Stimulated activated CD4-positive, alpha-beta T cell treated with anti-CD3 and anti-CD28 coated beads, TNF-alpha, amount 100 ng/mL, for 24 hours (primary cell): ENCODE measurements around the gene CDKN3.
"Not testable (repeated sequence)": the region's sequence is repeated elsewhere in the genome, so short reads cannot be mapped to it uniquely, and the experiment has no call there.

Source experiments
- DNase-seq, 3 experiments: peaks; one replicate each; pipeline ENCODE4 v3.0.0-alpha.2; 2020; ENCODE audit warnings: low read depth in 3 of 3

The CDKN3 gene

DNA sequence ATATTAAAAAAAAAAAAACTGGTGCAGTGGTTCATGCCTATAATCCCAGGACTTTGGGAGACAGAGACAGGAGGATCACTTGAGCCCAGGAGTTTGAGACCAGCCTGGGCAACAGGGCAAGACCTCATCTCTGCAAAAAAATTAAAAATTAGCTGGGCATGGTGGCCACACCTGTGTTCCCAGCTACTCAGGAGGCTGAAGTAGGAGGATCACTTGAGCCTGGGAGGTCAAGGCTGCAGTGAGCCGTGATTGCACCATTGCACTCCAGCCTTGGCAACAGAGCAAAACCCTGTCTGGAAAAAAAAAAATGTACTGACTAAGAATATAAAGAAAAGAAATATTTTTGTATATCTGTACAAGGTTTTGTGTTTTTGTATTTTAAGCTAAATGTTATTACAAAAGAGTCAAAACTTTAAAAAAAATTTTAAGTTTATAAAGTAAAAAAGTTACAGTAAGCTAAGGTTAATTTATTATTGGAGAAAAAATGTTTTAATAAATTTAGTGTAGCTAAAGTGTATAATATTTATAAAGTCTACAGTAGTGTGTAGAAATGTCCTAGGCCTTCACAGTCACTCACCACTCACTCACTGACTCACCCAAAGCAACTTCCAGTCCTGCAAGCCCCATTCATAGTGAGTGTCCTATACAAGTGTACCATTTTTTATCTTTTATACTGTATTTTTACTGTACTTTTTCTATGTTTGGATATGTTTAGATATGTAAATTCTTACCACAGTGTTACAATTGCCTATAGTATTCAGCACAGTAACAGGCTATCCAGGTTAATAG lies 60.2 kb downstream of the CDKN3 start:
- not testable (repeated sequence) for DNase-seq

DNA sequence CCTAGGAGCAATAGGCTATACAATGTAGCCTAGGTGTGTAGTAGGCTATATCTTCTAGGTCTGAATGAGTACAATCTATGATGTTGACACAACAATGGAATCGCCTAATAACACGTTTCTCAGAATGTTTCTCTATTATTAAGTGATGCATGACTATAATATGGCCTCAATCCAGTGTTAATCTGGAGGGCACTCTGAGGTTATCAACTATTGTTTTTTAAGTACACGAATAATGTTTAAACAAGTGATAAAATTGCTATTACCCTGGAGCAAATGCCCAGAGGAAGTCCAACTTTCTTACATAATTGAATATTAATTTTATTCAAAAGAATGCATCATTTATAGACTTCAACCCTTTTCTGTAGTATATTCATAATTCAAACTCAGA lies 60.8 kb downstream of the CDKN3 start:
- no peak for DNase-seq

DNA sequence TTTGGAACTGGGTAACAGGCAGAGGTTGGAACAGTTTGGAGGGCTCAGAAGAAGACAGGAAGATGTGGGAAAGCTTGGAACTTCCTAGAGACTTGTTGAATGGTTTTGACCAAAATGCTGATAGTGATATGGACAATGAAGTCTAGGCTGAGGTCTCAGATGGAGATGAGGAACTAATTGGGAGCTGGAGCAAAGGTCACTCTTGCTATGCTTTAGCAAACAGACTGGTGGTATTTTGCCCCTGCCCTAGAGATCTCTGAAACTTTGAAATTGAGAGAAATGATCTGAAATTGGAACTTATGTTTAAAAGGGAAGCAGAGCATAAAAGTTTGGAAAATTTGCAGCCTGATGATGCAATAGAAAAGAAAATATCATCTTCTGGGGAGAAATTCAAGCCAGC lies 61.7 kb downstream of the CDKN3 start:
- not testable (repeated sequence) for DNase-seq

DNA sequence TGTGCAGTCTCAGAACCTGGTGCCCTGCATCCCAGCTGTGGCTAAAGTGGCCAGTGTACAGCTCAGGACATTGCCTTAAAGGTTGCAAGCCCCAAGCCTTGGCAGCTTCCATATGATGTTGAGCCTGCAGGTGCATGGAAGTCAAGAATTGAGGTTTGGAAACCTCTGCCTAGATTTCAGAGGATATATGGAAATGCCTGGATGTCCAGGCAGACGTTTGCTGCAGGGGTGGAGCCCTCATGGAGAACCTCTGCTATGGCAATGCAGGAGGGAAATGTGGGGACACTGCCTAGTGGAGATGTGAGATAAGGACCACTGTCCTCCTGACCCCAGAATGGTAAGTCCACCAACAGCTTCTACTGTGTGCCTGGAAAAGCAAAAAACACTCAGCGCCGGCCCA lies 62.3 kb downstream of the CDKN3 start:
- no peak for DNase-seq

DNA sequence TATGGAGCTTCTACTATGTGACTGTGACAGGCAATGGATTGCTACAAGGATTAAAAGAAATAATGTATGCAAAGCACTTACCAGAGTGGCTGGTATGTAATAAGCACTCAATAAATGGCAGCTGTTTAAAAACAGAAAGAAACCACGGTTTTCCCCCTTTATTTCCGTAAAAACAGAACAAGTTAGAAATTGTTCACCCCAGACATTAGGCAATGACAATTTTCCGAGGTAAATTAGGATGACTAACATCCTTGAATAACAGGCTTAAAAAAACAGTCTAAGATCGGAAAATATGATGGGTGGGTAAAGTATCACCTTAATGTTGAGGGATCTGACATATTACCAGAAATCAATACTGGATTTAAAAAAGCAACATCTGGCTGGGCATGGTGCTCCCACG lies 65.2 kb downstream of the CDKN3 start:
- no peak for DNase-seq

DNA sequence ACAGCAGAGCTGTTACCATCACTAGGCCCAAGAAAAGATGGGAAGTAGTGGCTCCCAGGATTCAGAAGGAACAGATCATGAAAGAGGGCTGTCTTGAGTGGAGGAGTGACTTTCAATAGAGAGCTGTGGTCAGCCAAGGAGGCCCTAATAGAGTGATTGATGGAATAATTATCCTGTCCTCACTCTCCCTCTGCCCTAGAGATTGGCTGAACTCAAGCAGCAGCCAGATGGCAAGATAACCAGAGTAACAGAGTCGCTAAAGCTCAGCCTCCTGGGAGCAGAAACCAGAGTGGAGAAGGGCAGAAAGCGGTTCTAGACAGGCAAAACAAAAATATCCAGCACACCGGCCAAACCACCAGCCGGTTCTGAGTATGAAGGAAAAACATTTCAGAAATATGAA lies 68.8 kb downstream of the CDKN3 start:
- no peak for DNase-seq

DNA sequence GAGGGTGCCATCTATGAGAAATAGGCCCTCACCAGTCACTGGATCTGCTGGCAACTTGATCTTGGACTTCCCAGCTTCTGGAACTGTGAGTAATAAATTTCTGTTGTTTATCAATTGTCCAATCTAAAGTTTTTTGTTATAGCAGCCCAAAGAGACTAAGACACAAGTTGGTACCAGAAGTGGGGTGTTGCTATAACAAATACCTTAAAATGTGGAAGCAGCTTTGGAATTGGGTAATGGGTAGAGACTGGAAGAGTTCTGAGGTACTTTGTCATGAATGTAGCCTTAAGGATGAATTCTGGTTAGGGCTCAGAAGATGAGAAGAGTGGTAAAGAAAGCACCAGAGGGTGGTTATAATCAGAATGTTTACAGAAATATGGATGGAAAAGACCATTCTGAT lies 70.5 kb downstream of the CDKN3 start:
- DNase-seq, result no peak
